ENCODE results near the gene TMEM245.
A peak's percentile ranks its signal among the peaks of the same experiment; 100 is the strongest.
"Not testable (repeated sequence)": the region's sequence is repeated elsewhere in the genome, so short reads cannot be mapped to it uniquely, and the experiment has no call there.

TMEM245 gene

DNA sequence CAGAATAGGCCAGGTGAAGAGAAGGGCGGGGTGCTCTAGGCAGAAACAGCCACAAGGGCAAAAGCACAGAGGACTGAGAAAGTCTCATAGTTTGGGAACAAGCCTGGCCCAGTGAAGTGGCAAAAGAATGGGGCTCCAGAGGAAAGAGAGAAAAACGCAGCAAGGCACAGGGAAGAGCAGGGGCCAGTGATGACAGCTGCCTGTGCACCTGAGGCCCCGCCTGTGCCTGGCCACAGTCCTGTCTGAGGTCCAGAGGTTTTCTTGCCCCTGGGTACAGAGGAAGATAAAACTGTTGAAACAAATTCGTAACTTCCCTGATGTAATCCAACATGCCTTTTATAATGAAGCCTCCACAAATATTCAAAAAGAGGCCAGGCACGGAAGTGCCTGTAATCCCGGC lies 25.3 kb upstream of the TMEM245 start:
- Mint-ChIP-seq H3K36me3 (no peaks in the 10 kb centered on the region), H3K4me1 (ENCODE audit: low read depth) (peaks cover 1% of the 10 kb centered on the region), H3K9me3 (ENCODE audit: low read depth) (no peaks in the 10 kb centered on the region), H3K27ac (no peak overlapping the region), H3K27me3 (no peaks in the 10 kb centered on the region), H3K4me3 (no peak overlapping the region)

DNA sequence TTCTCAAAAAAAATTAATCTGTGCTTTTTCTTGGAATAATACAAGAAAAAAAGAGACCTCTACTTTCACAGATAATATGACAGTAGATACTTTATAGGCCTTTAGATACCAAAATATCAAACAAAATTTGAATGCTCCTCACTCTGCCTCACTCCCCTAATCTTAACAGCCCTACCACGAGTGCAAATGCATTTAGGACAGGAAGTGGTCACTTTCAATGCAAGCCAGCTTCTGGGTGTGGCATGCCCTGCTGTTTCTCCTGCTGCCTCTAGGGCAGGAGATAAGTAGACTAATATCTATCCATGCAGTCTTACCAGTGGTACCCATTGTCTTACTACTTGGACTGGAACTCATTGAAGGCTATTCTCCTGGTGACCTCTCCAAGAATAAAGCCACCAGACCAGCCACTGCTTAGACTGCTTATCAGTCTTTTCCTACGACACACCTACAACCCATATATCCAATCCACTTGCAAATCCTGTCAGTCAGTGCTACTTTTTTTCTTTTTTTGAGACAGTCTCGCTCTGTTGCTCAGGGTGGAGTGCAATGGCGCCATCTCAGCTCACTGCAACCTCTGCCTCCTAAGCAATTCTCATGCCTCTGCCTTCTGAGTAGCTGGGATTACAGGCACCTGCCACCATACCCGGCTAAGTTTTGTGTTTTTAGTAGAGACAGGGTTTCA lies 24.3 kb upstream of the TMEM245 start:
- peaks cover 1% of the 10 kb centered on the region for H3K4me1 Mint-ChIP-seq (ENCODE audit: low read depth)
- no peaks in the 10 kb centered on the region for H3K36me3 Mint-ChIP-seq
- H3K4me3 Mint-ChIP-seq: no peak overlapping the region
- no peaks in the 10 kb centered on the region for H3K27me3 Mint-ChIP-seq
- no peak overlapping the region for H3K27ac Mint-ChIP-seq
- no peaks in the 10 kb centered on the region for H3K9me3 Mint-ChIP-seq (ENCODE audit: low read depth)

- Mint-ChIP-seq H3K9me3 (ENCODE audit: low read depth) (no peaks in the 10 kb centered on the region), H3K27ac (no peak overlapping the region), H3K36me3 (no peaks in the 10 kb centered on the region), H3K4me3 (no peak overlapping the region), H3K4me1 (ENCODE audit: low read depth) (peaks cover 1% of the 10 kb centered on the region), H3K27me3 (no peaks in the 10 kb centered on the region)
Measured at GRCh38 chr9:109141375-109141774, 21.6 kb upstream of the TMEM245 start.

- H3K4me3 Mint-ChIP-seq: no peak overlapping the region
- no peaks in the 10 kb centered on the region for H3K27me3 Mint-ChIP-seq
- H3K9me3 Mint-ChIP-seq (ENCODE audit: low read depth): no peaks in the 10 kb centered on the region
- H3K36me3 Mint-ChIP-seq: no peaks in the 10 kb centered on the region
- no peak overlapping the region for H3K27ac Mint-ChIP-seq
- peaks cover 1% of the 10 kb centered on the region for H3K4me1 Mint-ChIP-seq (ENCODE audit: low read depth)
Measured at GRCh38 chr9:109139851-109140250, 20.1 kb upstream of the TMEM245 start.

DNA sequence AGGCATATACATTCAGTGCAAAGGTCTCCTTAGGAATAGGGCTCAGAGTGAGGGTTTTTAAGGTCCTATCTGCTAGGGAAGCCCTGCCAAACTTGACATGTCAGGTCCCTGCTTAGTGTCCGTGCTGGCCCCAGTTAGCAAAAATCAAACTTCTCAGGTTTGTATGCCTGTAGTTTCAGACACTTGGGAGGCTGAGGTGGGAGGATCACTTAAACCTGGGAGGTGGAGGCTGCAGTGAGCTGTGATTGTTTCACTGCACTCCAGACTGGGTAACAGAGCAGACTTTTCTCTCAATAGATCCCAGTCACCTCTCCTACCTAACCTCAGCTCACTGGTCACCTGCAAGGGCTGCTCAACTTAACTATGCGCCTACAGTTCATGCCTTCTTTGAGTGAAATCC lies 18.7 kb upstream of the TMEM245 start:
- Mint-ChIP-seq H3K36me3 (no peaks in the 10 kb centered on the region), H3K4me3 (no peak overlapping the region), H3K27me3 (no peaks in the 10 kb centered on the region), H3K4me1 (ENCODE audit: low read depth) (no peaks in the 10 kb centered on the region), H3K9me3 (ENCODE audit: low read depth) (no peaks in the 10 kb centered on the region), H3K27ac (no peak overlapping the region)

- no peak overlapping the region for H3K27ac Mint-ChIP-seq
- peaks cover 6% of the 10 kb centered on the region for H3K4me1 Mint-ChIP-seq (ENCODE audit: low read depth)
- H3K4me3 Mint-ChIP-seq: no peak overlapping the region
- H3K27me3 Mint-ChIP-seq: no peaks in the 10 kb centered on the region
- H3K36me3 Mint-ChIP-seq: no peaks in the 10 kb centered on the region
- H3K9me3 Mint-ChIP-seq (ENCODE audit: low read depth): no peaks in the 10 kb centered on the region
Measured at GRCh38 chr9:109134167-109134578, 14.4 kb upstream of the TMEM245 start.

DNA sequence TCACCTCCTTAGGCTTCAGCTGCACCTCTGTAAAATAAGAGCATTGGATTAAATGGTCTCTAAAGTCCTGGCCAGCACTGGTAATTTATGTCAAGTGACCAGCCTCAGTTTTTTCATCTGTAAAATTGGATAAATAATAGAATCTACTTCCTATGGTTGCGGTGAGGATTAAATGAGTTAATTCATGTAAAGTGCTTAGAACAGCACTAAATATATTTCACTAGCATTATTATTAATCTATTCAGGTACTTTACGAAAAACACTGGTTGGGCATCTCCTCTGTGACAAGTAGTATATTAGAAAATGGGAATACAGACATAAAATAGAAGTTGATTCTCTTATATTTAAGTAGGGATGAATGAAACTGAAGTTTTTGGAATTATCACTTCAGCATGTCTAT lies 13.8 kb upstream of the TMEM245 start:
- H3K9me3 Mint-ChIP-seq (ENCODE audit: low read depth): no peaks in the 10 kb centered on the region
- H3K36me3 Mint-ChIP-seq: no peaks in the 10 kb centered on the region
- H3K4me1 Mint-ChIP-seq (ENCODE audit: low read depth): peaks cover 6% of the 10 kb centered on the region
- H3K4me3 Mint-ChIP-seq: no peak overlapping the region
- no peak overlapping the region for H3K27ac Mint-ChIP-seq
- no peaks in the 10 kb centered on the region for H3K27me3 Mint-ChIP-seq

DNA sequence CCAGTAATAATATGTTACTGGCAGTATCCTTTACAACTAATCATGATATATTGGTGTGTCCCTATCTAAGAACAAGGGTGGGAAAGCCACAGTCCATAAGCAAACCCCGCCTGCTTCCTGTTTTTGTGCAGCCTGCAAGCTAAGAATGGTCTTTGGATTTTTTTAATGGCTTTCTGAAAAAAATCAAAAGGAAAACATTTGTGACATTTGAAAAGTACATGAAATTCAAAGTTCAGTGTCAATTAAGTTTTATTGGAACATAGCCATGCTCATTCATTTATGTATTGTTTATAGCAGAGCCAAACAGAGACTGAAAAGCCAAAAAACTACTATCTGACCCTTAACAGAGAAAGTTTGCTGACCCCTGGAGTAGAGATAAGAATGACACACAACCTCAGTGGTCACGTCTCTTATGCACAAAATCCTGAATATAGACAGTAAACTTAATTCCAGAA lies 12.8 kb upstream of the TMEM245 start:
- Mint-ChIP-seq H3K27ac (no peak overlapping the region), H3K9me3 (ENCODE audit: low read depth) (no peaks in the 10 kb centered on the region), H3K27me3 (no peaks in the 10 kb centered on the region), H3K4me1 (ENCODE audit: low read depth) (peaks cover 6% of the 10 kb centered on the region), H3K4me3 (no peak overlapping the region), H3K36me3 (no peaks in the 10 kb centered on the region)

DNA sequence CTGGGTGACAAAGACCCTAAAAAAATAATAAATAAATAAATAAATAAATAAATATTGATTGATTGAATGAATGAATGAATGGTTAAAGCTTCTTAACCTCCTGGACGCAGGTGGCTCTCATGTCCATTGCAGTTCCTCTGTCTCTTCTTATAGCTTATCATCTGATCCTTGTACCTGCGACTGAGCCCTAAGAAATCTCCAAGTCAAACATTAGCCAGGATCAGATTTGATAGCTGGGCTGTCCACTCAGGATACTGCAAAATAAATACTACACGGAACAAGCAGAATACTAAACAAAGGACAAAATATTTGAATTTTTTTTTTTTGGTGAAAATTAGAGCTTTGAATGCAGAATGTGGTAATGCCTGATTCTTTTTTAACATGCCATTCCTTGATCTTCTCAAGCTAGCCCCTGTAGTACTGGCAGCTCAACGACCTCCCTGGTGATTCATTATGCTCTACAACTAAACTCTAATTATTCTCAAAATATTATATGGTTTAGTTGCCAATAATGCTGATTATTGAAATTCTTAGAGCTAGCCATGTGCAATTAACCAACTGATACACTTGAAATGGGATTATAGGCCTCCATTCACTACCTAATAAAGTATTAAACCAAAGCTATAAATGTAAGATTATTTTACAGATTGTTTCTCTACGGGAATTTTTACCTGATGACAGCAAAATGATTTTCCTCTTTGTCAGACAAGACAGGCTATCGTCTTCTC lies 9.9 kb upstream of the TMEM245 start:
- no peaks in the 10 kb centered on the region for H3K9me3 Mint-ChIP-seq (ENCODE audit: low read depth)
- H3K4me1 Mint-ChIP-seq (ENCODE audit: low read depth): peaks cover 6% of the 10 kb centered on the region
- H3K4me3 Mint-ChIP-seq: no peak overlapping the region
- no peaks in the 10 kb centered on the region for H3K36me3 Mint-ChIP-seq
- H3K27ac Mint-ChIP-seq: no peak overlapping the region
- peaks cover 1% of the 10 kb centered on the region for H3K27me3 Mint-ChIP-seq

- H3K9me3 Mint-ChIP-seq (ENCODE audit: low read depth): not testable (repeated sequence)
Measured at GRCh38 chr9:109126671-109127070, 6.9 kb upstream of the TMEM245 start.

DNA sequence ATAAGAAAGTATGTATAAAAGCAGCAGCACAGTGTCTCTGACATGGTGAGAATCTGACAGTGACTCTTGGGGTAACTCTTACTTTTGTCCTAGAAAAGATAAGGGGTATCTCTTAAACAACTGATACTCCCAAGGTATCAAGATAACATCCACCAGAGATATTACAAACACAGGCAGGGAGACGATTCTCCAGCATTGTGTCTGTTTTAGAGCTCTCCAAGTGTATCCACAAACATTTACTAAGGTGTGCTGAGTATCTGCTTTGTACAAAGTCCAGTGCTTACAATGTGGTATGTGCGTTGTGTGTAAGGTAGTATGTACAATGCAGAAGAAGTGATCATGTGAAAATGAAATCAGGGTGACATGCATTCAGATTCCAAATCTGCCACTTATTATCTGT lies 4.4 kb upstream of the TMEM245 start:
- peaks cover 1% of the 10 kb centered on the region for H3K27me3 Mint-ChIP-seq
- H3K9me3 Mint-ChIP-seq (ENCODE audit: low read depth): no peaks in the 10 kb centered on the region
- no peak overlapping the region for H3K4me3 Mint-ChIP-seq
- H3K36me3 Mint-ChIP-seq: no peaks in the 10 kb centered on the region
- peaks cover 4% of the 10 kb centered on the region for H3K4me1 Mint-ChIP-seq (ENCODE audit: low read depth)
- no peak overlapping the region for H3K27ac Mint-ChIP-seq

More at GRCh38 chr9:109126671-109127070, 6.9 kb upstream of the TMEM245 start:
- not testable (repeated sequence) for H3K4me1 Mint-ChIP-seq (ENCODE audit: low read depth); H3K27ac Mint-ChIP-seq; H3K36me3 Mint-ChIP-seq; H3K4me3 Mint-ChIP-seq; H3K27me3 Mint-ChIP-seq

DNA sequence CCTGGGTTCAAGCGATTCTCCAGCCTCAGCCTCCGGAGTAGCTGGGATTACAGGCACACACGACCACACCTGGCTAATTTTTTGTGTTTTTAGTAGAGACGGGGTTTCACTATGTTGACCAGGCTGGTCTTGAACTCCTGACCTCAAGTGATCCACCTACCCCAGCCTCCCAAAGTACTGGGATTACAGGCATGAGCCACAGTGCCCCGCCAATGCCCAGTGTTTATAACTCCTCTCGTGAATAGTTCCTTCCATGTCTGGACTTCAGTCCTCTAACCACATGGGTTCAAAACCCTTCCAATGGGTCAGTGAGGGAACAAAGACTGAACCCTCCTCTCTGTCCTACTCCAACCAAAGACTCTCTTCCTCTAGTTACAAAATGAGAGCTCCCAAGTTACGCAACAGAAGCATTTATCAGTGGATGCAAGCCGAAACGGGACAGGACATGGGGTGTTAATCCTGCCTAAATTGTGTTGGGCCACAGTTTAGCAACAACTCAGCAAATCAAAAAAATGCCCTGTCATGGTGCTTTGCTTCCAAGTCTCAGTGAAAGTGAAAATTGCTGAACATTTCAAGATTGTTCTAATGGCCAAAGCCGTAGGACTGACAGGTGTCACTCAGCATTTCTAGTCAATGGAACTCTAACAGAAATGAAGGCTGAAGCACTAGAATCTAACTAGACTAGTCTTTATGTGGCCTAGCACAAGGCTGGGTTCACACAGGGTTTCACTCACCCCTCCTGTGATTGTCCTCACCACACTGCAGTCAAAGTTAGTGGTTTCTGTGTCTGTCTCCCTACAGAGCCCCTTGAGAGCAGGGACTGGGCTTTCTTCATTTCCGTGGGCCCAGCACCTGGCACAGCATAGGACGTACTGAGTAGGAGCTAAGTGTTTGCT lies 3.2 kb upstream of the TMEM245 start:
- Mint-ChIP-seq H3K4me1 (ENCODE audit: low read depth) (peaks cover 12% of the 10 kb centered on the region), H3K4me3 (no peak overlapping the region), H3K9me3 (ENCODE audit: low read depth) (no peaks in the 10 kb centered on the region), H3K36me3 (peaks cover 1% of the 10 kb centered on the region), H3K27ac (no peak overlapping the region), H3K27me3 (peaks cover 1% of the 10 kb centered on the region)

DNA sequence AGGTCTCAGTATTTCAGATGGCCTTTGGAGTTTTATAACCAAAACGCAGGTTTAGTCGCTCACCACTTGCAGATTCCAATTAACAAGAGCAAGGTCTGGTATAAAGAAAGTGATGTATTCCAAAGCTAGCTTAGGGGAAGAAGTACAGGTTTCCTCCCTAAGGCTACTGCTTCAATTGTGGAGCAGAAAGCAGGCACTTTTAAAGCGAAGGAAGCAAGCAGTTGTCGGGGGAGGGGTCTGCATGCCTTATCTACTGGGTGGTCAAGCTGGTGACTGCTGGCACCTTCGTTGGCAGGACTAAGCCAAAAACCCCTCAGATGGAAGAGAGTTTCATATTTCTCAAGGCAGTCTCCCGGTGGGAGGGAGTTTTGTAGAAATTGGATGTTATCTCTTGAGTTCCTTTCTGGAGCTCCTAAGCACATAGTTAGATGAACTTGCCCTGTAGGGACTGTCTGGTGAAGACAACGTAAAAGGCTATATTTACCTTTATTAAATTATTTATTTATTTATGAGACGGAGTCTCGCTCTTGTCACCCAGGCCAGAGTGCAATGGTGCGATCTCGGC lies 1.6 kb upstream of the TMEM245 start:
- Mint-ChIP-seq H3K4me3 (no peak overlapping the region), H3K36me3 (peaks cover 7% of the 10 kb centered on the region), H3K27ac (no peak overlapping the region), H3K4me1 (ENCODE audit: low read depth) (peaks cover 28% of the 10 kb centered on the region), H3K27me3 (peaks cover 1% of the 10 kb centered on the region), H3K9me3 (ENCODE audit: low read depth) (no peaks in the 10 kb centered on the region)

- Mint-ChIP-seq H3K27me3 (peaks cover 1% of the 10 kb centered on the region), H3K4me1 (ENCODE audit: low read depth) (peaks cover 35% of the 10 kb centered on the region), H3K9me3 (ENCODE audit: low read depth) (no peaks in the 10 kb centered on the region), H3K4me3 (peak overlapping the region; percentile 69), H3K36me3 (peaks cover 7% of the 10 kb centered on the region), H3K27ac (peak overlapping the region; percentile 54)
Measured at GRCh38 chr9:109120204-109120789, 550 bp upstream of the TMEM245 start.

Measured in activated naive CD8-positive, alpha-beta T cell (primary cell).